Astrocyte (in vitro differentiated cells and primary cell): ENCODE measurements around the gene LAMA3.

Experiments
- EZH2 ChIP-seq: IDR thresholded peaks from 2 replicates; pipeline ENCODE4 v1.6.1; 2012; ENCODE audit warnings: mild to moderate bottlenecking, low read length, inconsistent platforms; ENCODE audit not compliant: insufficient read depth
- TF ChIP-seq, protein P1 (sequence below): IDR thresholded peaks from 2 replicates; pipeline ENCODE4 v1.5.1; 2011; ENCODE audit warnings: low read depth, mild to moderate bottlenecking, inconsistent platforms, low read length, moderate library complexity; ENCODE audit not compliant: insufficient read depth

GRCh38 chr18:23702606-23703005, 13.4 kb downstream of the LAMA3 start:
- TF ChIP-seq, protein P1, sequence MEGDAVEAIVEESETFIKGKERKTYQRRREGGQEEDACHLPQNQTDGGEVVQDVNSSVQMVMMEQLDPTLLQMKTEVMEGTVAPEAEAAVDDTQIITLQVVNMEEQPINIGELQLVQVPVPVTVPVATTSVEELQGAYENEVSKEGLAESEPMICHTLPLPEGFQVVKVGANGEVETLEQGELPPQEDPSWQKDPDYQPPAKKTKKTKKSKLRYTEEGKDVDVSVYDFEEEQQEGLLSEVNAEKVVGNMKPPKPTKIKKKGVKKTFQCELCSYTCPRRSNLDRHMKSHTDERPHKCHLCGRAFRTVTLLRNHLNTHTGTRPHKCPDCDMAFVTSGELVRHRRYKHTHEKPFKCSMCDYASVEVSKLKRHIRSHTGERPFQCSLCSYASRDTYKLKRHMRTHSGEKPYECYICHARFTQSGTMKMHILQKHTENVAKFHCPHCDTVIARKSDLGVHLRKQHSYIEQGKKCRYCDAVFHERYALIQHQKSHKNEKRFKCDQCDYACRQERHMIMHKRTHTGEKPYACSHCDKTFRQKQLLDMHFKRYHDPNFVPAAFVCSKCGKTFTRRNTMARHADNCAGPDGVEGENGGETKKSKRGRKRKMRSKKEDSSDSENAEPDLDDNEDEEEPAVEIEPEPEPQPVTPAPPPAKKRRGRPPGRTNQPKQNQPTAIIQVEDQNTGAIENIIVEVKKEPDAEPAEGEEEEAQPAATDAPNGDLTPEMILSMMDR: no peak
- TF ChIP-seq EZH2: no peak
